Skeletal muscle satellite cell (primary cell): ENCODE results near the gene OPN4.

Source experiments
- H3K27me3 ChIP-seq: 2 replicates; pipeline ENCODE4 v1.7.0; 2013; ENCODE audit warnings: low read length; ENCODE audit not compliant: control insufficient read depth, insufficient read depth
- H3K36me3 ChIP-seq: 2 replicates; pipeline ENCODE4 v1.7.0; 2013; ENCODE audit warnings: mild to moderate bottlenecking, control low read depth, low read length; ENCODE audit not compliant: insufficient read depth
- H3K4me1 ChIP-seq: 2 replicates; pipeline ENCODE4 v1.7.0; 2013; ENCODE audit warnings: low read length; ENCODE audit not compliant: control insufficient read depth, insufficient read depth
- H3K4me2 ChIP-seq: 2 replicates; pipeline ENCODE4 v1.7.0; 2013; ENCODE audit warnings: mild to moderate bottlenecking, low read length
- H3K4me3 ChIP-seq: 2 replicates; pipeline ENCODE4 v1.7.0; 2013; ENCODE audit warnings: low read length
- H3K9ac ChIP-seq: 2 replicates; pipeline ENCODE4 v1.7.0; 2013; ENCODE audit warnings: mild to moderate bottlenecking, low read depth, low read length, moderate library complexity
- H3K9me3 ChIP-seq: replicated peaks from 2 replicates; pipeline ENCODE4 v1.7.0; 2013; ENCODE audit warnings: mild to moderate bottlenecking, control low read depth, low read length

OPN4 gene

GRCh38 chr10:86708068-86708782 lies 53.9 kb downstream of the OPN4 start:
- H3K36me3 ChIP-seq: no peaks in the 10 kb centered on the region
- no peak overlapping the region for H3K9ac ChIP-seq

GRCh38 chr10:86708783-86709380 lies 54.5 kb downstream of the OPN4 start:
- no peaks in the 10 kb centered on the region for H3K36me3 ChIP-seq

More at GRCh38 chr10:86708068-86708782, 53.9 kb downstream of the OPN4 start:
- H3K9me3 ChIP-seq: no peaks in the 10 kb centered on the region
- H3K4me2 ChIP-seq: no peak overlapping the region
- H3K27me3 ChIP-seq: no peaks in the 10 kb centered on the region
- no peak overlapping the region for H3K4me3 ChIP-seq
- H3K4me1 ChIP-seq: peaks cover 11% of the 10 kb centered on the region

GRCh38 chr10:86709396-86710185 lies 55.2 kb downstream of the OPN4 start:
- no peak overlapping the region for H3K9ac ChIP-seq
- H3K27me3 ChIP-seq: no peaks in the 10 kb centered on the region

More at GRCh38 chr10:86708783-86709380, 54.5 kb downstream of the OPN4 start:
- Histone ChIP-seq H3K4me3 (no peak overlapping the region), H3K9me3 (no peaks in the 10 kb centered on the region), H3K4me1 (peaks cover 11% of the 10 kb centered on the region), H3K27me3 (no peaks in the 10 kb centered on the region), H3K4me2 (no peak overlapping the region), H3K9ac (no peak overlapping the region)

GRCh38 chr10:86710987-86711512 lies 56.7 kb downstream of the OPN4 start:
- peaks cover 11% of the 10 kb centered on the region for H3K4me1 ChIP-seq
- peak overlapping the region; percentile 89 for H3K4me2 ChIP-seq
- peak overlapping the region; percentile 74 for H3K4me3 ChIP-seq

More at GRCh38 chr10:86709396-86710185, 55.2 kb downstream of the OPN4 start:
- no peak overlapping the region for H3K4me2 ChIP-seq
- no peaks in the 10 kb centered on the region for H3K9me3 ChIP-seq
- no peak overlapping the region for H3K4me3 ChIP-seq
- H3K36me3 ChIP-seq: no peaks in the 10 kb centered on the region
- peaks cover 11% of the 10 kb centered on the region for H3K4me1 ChIP-seq

GRCh38 chr10:86711513-86712316 lies 57.4 kb downstream of the OPN4 start:
- Histone ChIP-seq H3K9ac (peak overlapping the region; percentile 89), H3K4me2 (peak overlapping the region; percentile 89), H3K4me3 (peak overlapping the region; percentile 74), H3K36me3 (no peaks in the 10 kb centered on the region), H3K27me3 (no peaks in the 10 kb centered on the region), H3K4me1 (peaks cover 11% of the 10 kb centered on the region), H3K9me3 (no peaks in the 10 kb centered on the region)

More at GRCh38 chr10:86710987-86711512, 56.7 kb downstream of the OPN4 start:
- Histone ChIP-seq H3K9me3 (no peaks in the 10 kb centered on the region), H3K36me3 (no peaks in the 10 kb centered on the region), H3K27me3 (no peaks in the 10 kb centered on the region), H3K9ac (peak overlapping the region; percentile 89)

- Histone ChIP-seq H3K27me3 (no peaks in the 10 kb centered on the region), H3K9ac (peak overlapping the region; percentile 89), H3K4me2 (peak overlapping the region; percentile 89), H3K4me1 (peaks cover 11% of the 10 kb centered on the region), H3K9me3 (no peaks in the 10 kb centered on the region), H3K4me3 (peak overlapping the region; percentile 74), H3K36me3 (no peaks in the 10 kb centered on the region)
These were observed 58.0 kb downstream of the OPN4 start for GRCh38 chr10:86712317-86712707.

GRCh38 chr10:86715156-86715795 lies 60.9 kb downstream of the OPN4 start:
- H3K27me3 ChIP-seq: peaks cover under 1% of the 10 kb centered on the region
- peaks cover 11% of the 10 kb centered on the region for H3K4me1 ChIP-seq
- H3K4me2 ChIP-seq: no peak overlapping the region
- H3K4me3 ChIP-seq: no peak overlapping the region
- H3K9me3 ChIP-seq: no peaks in the 10 kb centered on the region
- no peak overlapping the region for H3K9ac ChIP-seq
- H3K36me3 ChIP-seq: no peaks in the 10 kb centered on the region

GRCh38 chr10:86715836-86716235 lies 61.5 kb downstream of the OPN4 start:
- H3K4me1 ChIP-seq: peaks cover 7% of the 10 kb centered on the region
- H3K36me3 ChIP-seq: no peaks in the 10 kb centered on the region
- peaks cover 6% of the 10 kb centered on the region for H3K27me3 ChIP-seq
- no peak overlapping the region for H3K4me3 ChIP-seq
- H3K9me3 ChIP-seq: no peaks in the 10 kb centered on the region
- no peak overlapping the region for H3K4me2 ChIP-seq
- H3K9ac ChIP-seq: no peak overlapping the region
